Sigmoid colon (tissue), 7 donors: ENCODE results near the gene KNDC1. TPM values are rescaled to one million over a fixed set of nuclear protein-coding genes. Genes with fewer than 3 reads are reported as not detected.
A peak's percentile ranks its signal among the peaks of the same experiment; 100 is the strongest.
"Not testable (repeated sequence)": the region's sequence is repeated elsewhere in the genome, so short reads cannot be mapped to it uniquely, and the experiment has no call there.

Experiments
- DNase-seq: peaks from one replicate; pipeline ENCODE4 v3.0.0-alpha.2; 2019
- H3K27ac ChIP-seq, 4 donors: fragments of 200-600 bp; sonication (generic); one replicate each; pipeline ENCODE4 v1.5.1; 2016 to 2019; ENCODE audit warnings: mild to moderate bottlenecking in 1 of 4
- H3K27me3 ChIP-seq, 3 donors: fragments of 200-600 bp; sonication (generic); one replicate each; pipeline ENCODE4 v1.5.1; 2019; ENCODE audit warnings: mild to moderate bottlenecking in 1 of 3
- H3K36me3 ChIP-seq, 4 donors: fragments of 200-600 bp; sonication (generic); one replicate each; pipeline ENCODE4 v1.5.1; 2016 to 2019
- H3K4me1 ChIP-seq, 4 donors: fragments of 200-600 bp; sonication (generic); one replicate each; pipeline ENCODE4 v1.5.1; 2017 to 2019
- H3K4me3 ChIP-seq, 4 donors: fragments of 200-600 bp; sonication (generic); one replicate each; pipeline ENCODE4 v1.5.1; 2017 to 2019; ENCODE audit warnings: mild to moderate bottlenecking in 2 of 4, moderate library complexity in 1 of 4
- H3K9me3 ChIP-seq, 4 donors: fragments of 200-600 bp in 3 of 4; sonication (generic) in 3 of 4; one replicate each; pipeline versions ENCODE4 v1.5.1 to v1.6.1; 2013 to 2019
- EP300 ChIP-seq, 4 donors: sonication (generic); formaldehyde crosslinking; IDR thresholded peaks; one replicate each; pipeline ENCODE4 v1.6.1; 2017; ENCODE audit warnings: antibody characterized with exemption in 4 of 4
- POLR2A ChIP-seq, 2 donors: fragments of 450-650 bp; IDR thresholded peaks; one replicate each; pipeline ENCODE4 v1.6.1; 2016; ENCODE audit warnings: antibody characterized with exemption in 2 of 2, mild to moderate bottlenecking in 2 of 2, moderate library complexity in 2 of 2
- POLR2AphosphoS5 ChIP-seq, 4 donors: sonication (generic); formaldehyde crosslinking; IDR thresholded peaks; one replicate each; pipeline ENCODE4 v1.6.1; 2017; ENCODE audit warnings: antibody characterized with exemption in 4 of 4
- WGBS, 2 donors: extraction: QIAGEN DNeasy Blood & Tissue Kit; methylation state at CpG; one replicate each; pipeline ENCODE4 v1.1.7; 2013; 5-methylcytosine and 5-hydroxymethylcytosine counted together
- intact Hi-C: fragments of 100-400 bp; cut with DNase I; formaldehyde crosslinking; loops from one replicate; pipeline ENCODE4 v1.15.1; 2023
- polyA plus RNA-seq, 3 donors: library from polyadenylated mRNA; stranded (reverse); fragments of 200-250 nt; gene quantifications; one replicate each; pipeline ENCODE4 v1.2.3, GENCODE V29; 2013
- total RNA-seq, 4 donors: library from RNA; depleted of rRNA; stranded (reverse); fragments of >200 nt; gene quantifications; one replicate each; pipeline ENCODE4 v1.1.0, GENCODE V29; 2016
- TF ChIP-seq, protein P1 (sequence below), 4 experiments: fragments of 450-650 bp in 3 of 4; fragments of 200-600 bp in 1 of 4; IDR thresholded peaks; one replicate each; pipeline ENCODE4 v1.5.1; 2016 to 2019; ENCODE audit warnings: antibody characterized with exemption in 4 of 4, mild to moderate bottlenecking in 3 of 4, moderate library complexity in 2 of 4
- donor health status: healthy with polysubstance abuse.
- donor health status: Bipolar disorder and iron deficiency.
- donor health status: healthy.

Gene KNDC1
- total and polyA plus RNA-seq, 7 donors, result under 0.01 to 1.9 (median 0.26) TPM; not detected in 1

DNA sequence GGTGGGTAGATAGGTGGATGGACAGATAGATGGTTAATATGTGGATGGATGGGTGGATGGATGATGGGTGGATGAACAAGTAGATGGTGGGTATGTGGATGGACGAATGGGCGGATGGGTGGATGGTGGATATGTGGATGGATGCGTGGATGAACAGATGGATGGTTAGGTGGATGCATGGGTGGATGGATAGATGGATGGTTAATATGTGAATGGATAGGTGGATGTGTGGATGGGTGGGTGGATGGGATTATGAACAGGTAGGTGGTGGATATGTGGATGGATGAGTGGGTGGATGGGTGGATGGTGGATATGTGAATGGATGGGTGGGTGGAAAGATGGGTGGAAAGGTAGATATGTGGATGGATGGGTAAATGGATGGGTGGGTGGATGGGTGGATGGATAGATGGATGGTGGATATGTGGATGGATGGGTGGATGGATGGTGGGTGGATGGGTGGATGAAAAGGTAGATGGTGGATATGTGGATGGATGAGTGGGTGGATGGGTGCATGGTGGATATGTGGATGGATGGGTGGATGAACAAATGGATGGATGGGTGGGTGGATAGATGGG is 14.8 kb downstream of the KNDC1 start:
- no peak overlapping the region for H3K27ac ChIP-seq
- TF ChIP-seq POLR2A (IDR thresholded peaks at IDR 0.05) (no peak), EP300 (IDR thresholded peaks at IDR 0.05) (no peak), POLR2AphosphoS5 (IDR thresholded peaks at IDR 0.05) (no peak)
- TF ChIP-seq, protein P1, sequence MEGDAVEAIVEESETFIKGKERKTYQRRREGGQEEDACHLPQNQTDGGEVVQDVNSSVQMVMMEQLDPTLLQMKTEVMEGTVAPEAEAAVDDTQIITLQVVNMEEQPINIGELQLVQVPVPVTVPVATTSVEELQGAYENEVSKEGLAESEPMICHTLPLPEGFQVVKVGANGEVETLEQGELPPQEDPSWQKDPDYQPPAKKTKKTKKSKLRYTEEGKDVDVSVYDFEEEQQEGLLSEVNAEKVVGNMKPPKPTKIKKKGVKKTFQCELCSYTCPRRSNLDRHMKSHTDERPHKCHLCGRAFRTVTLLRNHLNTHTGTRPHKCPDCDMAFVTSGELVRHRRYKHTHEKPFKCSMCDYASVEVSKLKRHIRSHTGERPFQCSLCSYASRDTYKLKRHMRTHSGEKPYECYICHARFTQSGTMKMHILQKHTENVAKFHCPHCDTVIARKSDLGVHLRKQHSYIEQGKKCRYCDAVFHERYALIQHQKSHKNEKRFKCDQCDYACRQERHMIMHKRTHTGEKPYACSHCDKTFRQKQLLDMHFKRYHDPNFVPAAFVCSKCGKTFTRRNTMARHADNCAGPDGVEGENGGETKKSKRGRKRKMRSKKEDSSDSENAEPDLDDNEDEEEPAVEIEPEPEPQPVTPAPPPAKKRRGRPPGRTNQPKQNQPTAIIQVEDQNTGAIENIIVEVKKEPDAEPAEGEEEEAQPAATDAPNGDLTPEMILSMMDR (IDR thresholded peaks at IDR 0.05), result no peak

DNA sequence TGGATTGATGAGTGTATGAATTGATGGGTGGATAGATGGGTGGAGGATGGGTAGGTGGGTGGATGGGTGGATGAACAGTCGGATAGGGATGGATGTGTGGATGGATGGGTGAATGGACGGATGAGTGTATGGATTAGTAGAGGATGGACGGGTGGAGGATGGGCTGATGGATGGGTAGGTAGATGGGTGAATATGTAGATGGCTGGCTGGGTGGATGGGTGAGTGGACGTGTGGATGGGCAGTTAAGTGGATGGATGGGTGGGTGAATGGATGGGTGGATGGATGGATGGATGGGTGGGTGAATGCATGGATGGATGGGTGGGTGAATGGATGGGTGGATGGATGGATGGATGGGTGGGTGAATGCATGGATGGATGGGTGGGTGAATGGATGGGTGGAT is 15.6 kb downstream of the KNDC1 start:
- H3K9me3 ChIP-seq, H3K27me3 ChIP-seq, H3K4me3 ChIP-seq, intact Hi-C loops, H3K27ac ChIP-seq, H3K36me3 ChIP-seq, H3K4me1 ChIP-seq: not testable (repeated sequence)
- 86 to 89% methylated on average over 4 of the region's 4 CpGs for WGBS, 2 donors
- DNase-seq, result peak; percentile 33

More for the DNA sequence above, 14.8 kb downstream of the KNDC1 start:
- no peak overlapping the region for H3K4me3 ChIP-seq
- intact Hi-C loops, result no loop called here
- 77 to 79% methylated on average over 3 of the region's 3 CpGs for WGBS, 2 donors
- no peaks in the 10 kb centered on the region for H3K27me3 ChIP-seq
- H3K9me3 ChIP-seq, result no peaks in the 10 kb centered on the region
- peak; percentile 4 for DNase-seq
- no peaks in the 10 kb centered on the region for H3K36me3 ChIP-seq
- no peaks in the 10 kb centered on the region for H3K4me1 ChIP-seq

DNA sequence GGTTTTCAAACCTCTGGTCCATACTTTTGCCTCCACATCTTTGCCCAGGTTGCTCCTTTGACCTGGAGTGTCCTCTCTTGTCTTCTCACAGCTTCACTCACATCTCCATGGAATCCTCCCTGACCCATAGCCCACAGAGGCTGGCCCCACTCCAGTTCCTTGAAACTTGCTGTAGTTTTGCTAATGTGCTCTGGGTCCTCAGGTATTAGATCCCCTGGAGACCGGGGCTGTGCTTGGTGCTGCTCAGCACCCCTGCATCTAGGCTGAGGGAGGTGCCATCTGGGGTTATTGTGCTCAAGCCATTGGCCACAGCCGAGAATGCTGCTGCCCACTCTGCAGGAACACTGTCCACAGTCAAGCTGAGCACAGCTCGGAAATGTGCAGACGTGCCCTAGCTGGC is 16.5 kb downstream of the KNDC1 start:
- Histone ChIP-seq H3K36me3 (no peaks in the 10 kb centered on the region), H3K4me1 (no peaks in the 10 kb centered on the region), H3K27me3 (peaks cover 0 to 8% (median 0%) of the 10 kb centered on the region in 3 donors), H3K4me3 (no peak overlapping the region), H3K9me3 (no peaks in the 10 kb centered on the region), H3K27ac (no peak overlapping the region)
- TF ChIP-seq POLR2A (IDR thresholded peaks at IDR 0.05), result no peak
- TF ChIP-seq EP300 (IDR thresholded peaks at IDR 0.05), result no peak
- no peak for TF ChIP-seq POLR2AphosphoS5 (IDR thresholded peaks at IDR 0.05)
- TF ChIP-seq, protein P1 (IDR thresholded peaks at IDR 0.05), result no peak
- intact Hi-C loops, result no loop called here
- peak; percentile 40 for DNase-seq
- WGBS, 2 donors, result 91 to 95% methylated on average over 4 of the region's 4 CpGs

DNA sequence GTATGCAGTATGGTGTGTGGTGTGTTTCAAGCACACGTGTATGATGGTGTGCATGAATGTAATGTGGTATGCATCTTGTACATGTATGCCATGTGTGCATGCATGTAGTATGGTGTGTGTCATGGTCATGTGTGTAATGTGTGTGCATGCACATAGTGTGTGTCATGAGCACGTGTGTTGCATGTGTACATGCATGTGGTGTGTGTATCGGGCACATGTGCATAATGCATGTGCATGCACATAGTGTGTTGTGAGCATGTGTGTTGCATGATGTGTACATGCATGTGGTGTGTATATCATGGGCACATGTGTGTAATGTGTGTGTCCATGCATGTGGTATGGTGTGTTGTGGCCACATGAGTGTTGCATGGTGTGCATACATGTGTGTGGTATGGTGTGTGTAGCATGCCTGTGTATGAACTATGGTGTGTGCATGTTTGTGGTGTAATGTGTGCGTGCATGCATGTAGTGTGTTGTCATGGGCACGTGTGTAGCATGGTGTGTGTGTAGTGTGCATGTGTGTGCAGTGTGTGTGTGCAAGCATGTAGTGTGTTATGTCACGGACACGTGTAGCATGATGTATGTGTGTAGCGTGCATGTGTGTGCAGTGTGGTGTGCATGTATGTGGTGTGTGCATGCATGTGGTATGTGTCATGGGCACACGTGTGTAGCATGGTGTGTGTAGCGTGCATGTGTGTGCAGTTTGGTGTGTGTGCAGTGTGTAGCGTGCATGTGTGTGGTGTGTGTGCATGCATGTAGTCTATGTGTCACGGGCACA is 17.6 kb downstream of the KNDC1 start:
- DNase-seq, result no peak
- Histone ChIP-seq H3K36me3 (no peaks in the 10 kb centered on the region), H3K27me3 (peaks cover 0 to 13% (median 0%) of the 10 kb centered on the region in 3 donors), H3K4me1 (no peaks in the 10 kb centered on the region), H3K27ac (no peak overlapping the region), H3K4me3 (no peak overlapping the region), H3K9me3 (no peaks in the 10 kb centered on the region)
- TF ChIP-seq, protein P1 (IDR thresholded peaks at IDR 0.05), result no peak
- TF ChIP-seq POLR2AphosphoS5 (IDR thresholded peaks at IDR 0.05), result no peak
- no peak for TF ChIP-seq POLR2A (IDR thresholded peaks at IDR 0.05)
- no peak for TF ChIP-seq EP300 (IDR thresholded peaks at IDR 0.05)
- intact Hi-C loops, result no loop called here
- WGBS, 2 donors, result 94 to 95% methylated on average over 12 of the region's 12 CpGs

DNA sequence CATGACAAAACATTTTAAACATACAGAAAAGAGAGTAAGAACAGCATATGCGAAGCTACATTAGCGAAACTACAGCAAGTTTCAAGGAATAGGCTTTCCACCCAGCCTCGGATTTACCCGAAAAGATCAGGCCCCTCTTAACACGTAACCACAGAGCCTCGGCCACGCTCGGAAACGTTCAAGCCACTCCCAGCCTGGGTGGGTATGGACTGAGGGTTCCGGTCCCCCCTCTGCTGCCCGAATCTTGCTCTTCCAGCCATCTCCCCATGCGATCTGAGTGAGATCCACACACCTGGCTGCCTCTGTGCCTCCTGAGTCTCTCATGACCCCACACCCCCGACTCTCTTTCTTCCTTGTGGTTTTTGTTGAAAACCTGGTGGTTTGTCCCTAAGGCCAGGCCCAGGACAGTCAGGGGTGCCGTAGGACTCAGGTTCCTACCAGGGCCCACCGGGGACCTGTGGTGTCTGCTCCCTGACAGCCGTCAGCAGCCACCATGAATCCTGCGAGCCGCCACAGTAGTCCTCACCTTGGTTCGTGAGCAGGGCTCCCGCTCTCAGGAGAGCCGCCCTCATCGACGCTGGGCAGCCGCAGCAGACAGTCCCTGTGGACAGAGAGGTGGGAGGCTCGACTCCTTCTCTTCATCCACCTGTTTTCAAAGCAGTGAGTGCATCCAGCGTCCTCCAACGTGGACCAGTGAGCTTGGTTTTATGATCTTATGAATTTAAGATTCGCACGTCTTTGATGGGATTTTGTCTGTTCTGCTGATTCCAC is 18.5 kb downstream of the KNDC1 start:
- no peaks in the 10 kb centered on the region for H3K4me1 ChIP-seq
- 93 to 95% methylated on average over 29 of the region's 29 CpGs for WGBS, 2 donors
- H3K27ac ChIP-seq, result no peak overlapping the region
- H3K9me3 ChIP-seq, result no peaks in the 10 kb centered on the region
- H3K27me3 ChIP-seq, result peaks cover 0 to 15% (median 0%) of the 10 kb centered on the region in 3 donors
- no peak overlapping the region for H3K4me3 ChIP-seq
- TF ChIP-seq EP300 (IDR thresholded peaks at IDR 0.05), result no peak
- TF ChIP-seq, protein P1 (IDR thresholded peaks at IDR 0.05), result no peak
- no peak for TF ChIP-seq POLR2A (IDR thresholded peaks at IDR 0.05)
- TF ChIP-seq POLR2AphosphoS5 (IDR thresholded peaks at IDR 0.05), result no peak
- no peak for DNase-seq
- no peaks in the 10 kb centered on the region for H3K36me3 ChIP-seq
- intact Hi-C loops, result no loop called here
